Measurements from ENCODE around the gene ZNF829.

- no peak for TF ChIP-seq CTCF (IDR thresholded peaks at IDR 0.05; ENCODE audit: low read length)
- no peak for TF ChIP-seq EZH2 (IDR thresholded peaks at IDR 0.05; ENCODE audit: borderline replicate concordance, low read length)
Observed at GRCh38 chr19:36950335-36951119, 34.4 kb upstream of the ZNF829 start.
